Left kidney (tissue), 2 donors: ENCODE measurements around the gene CACNA1B. TPM values are rescaled to one million over a fixed set of nuclear protein-coding genes. Genes with fewer than 3 reads are reported as not detected.
"Not testable (repeated sequence)": the region's sequence is repeated elsewhere in the genome, so short reads cannot be mapped to it uniquely, and the experiment has no call there.

Experiments
- DNase-seq: peaks from one replicate; pipeline ENCODE4 v3.0.0-alpha.2; 2013
- polyA plus RNA-seq: library from polyadenylated mRNA; unstranded; fragments of 120-200 nt; gene quantifications from one replicate; pipeline ENCODE4 v1.2.1, GENCODE V29; 2013; ENCODE audit not compliant: insufficient read length

Gene CACNA1B
- polyA plus RNA-seq, 1 donor = 0.52 TPM

DNA sequence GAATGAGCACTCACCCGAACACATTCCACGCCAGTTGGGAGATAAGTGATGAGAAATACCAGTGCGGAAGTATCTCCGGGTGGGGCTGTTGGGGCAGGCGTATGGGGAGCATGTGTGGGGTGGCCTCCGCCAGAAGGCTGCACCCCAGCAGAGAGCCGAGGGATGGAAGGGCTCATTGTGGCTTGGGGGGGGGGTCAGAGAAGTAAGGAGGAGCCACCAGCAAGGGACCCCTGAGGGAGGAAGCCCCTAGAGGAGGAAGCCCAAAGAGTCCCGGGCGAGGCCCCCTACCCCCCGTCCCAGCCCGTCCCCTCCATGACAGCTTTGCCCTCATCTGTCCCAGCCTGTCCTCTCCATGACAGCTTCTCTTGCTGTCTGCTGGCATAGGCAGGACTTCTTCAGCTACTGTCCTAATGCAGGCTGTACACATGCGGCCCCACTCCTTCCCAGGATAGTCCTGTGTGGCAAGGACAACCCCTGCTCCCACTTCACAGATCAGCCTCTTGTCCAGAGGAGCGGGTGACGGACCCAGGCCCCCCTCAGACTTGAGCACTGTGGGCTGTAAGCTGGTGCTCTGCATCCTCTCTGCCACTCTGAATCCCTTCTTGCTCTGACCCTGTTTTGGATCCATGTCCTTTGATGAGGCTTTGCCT, 239.6 kb downstream of the CACNA1B start:
- no peak for DNase-seq

DNA sequence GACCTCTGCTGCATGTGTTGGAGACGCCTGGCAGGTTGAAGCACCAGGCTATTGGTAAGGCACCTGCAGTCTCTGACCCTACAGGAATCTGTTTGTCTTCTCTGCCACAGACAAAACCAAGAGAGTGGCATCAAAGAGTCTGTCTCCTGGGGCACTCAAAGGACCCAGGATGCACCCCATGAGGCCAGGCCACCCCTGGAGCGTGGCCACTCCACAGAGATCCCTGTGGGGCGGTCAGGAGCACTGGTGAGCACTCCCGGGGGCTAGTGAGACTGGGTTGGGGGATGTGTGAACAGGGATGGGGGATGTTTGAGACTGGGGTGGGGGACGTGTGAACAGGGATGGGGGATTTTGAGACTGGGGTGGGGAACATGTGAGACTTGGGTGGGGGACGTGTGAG, 240.3 kb downstream of the CACNA1B start:
- DNase-seq = no peak

DNA sequence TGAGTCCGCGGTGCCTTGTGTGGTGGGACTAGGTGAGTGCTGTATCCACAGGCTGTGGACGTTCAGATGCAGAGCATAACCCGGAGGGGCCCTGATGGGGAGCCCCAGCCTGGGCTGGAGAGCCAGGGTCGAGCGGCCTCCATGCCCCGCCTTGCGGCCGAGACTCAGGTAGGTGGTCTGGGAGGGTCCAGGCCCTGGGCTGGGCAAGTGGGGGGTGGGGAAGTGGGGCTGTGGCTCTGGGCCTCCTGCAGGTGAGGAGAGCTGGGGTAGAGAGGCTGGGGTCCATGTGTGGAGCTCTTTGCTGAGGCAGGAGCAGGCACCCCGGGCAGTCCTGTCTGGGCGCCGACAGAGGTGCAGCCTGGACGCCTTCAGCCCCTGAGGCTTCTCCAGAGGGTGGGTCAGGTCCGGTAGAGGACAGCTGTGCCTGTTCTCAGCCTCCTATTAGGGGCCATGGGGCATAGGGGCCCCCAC, 241.1 kb downstream of the CACNA1B start:
- no peak for DNase-seq

- DNase-seq = no peak
These were observed 241.8 kb downstream of the CACNA1B start for GRCh38 chr9:138119202-138120027.

DNA sequence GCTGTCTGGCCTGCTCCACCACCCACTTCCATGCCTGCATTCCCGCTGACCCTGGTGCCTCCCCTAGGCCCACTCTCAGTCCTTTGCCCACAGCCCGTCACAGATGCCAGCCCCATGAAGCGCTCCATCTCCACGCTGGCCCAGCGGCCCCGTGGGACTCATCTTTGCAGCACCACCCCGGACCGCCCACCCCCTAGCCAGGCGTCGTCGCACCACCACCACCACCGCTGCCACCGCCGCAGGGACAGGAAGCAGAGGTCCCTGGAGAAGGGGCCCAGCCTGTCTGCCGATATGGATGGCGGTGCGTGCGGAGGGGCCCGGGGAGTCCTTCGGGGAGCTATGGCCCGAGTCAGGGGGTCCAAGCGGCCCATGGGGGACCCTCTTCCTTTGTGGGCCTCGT, 242.5 kb downstream of the CACNA1B start:
- no peak for DNase-seq

GRCh38 chr9:138120511-138121437, 243.2 kb downstream of the CACNA1B start:
- DNase-seq = no peak

- DNase-seq = no peak
These were observed 244.0 kb downstream of the CACNA1B start for GRCh38 chr9:138121438-138122050.

DNA sequence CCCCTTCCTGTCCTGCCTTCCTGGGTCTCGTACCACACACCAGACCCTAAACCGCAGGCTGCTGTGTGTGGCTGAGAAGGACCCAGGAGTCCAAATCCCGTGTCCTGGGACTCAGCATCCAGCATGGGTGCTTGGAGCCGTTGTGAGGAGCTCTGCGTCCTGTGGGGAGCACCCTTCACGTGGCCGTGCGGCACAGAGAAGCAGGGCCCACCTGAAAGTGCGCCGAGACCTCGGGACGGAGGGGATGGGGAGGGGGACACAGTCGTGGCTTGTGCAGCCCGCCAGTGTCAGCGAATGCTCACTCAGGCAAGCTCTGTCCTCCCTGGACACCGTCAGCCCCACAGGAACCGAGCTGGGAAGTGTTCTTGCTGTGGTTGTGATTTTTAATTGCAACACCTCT, 244.6 kb downstream of the CACNA1B start:
- DNase-seq = no peak

- DNase-seq = no peak
These were observed 245.1 kb downstream of the CACNA1B start for GRCh38 chr9:138122676-138123075.

GRCh38 chr9:138123086-138123485, 245.5 kb downstream of the CACNA1B start:
- DNase-seq = no peak

DNA sequence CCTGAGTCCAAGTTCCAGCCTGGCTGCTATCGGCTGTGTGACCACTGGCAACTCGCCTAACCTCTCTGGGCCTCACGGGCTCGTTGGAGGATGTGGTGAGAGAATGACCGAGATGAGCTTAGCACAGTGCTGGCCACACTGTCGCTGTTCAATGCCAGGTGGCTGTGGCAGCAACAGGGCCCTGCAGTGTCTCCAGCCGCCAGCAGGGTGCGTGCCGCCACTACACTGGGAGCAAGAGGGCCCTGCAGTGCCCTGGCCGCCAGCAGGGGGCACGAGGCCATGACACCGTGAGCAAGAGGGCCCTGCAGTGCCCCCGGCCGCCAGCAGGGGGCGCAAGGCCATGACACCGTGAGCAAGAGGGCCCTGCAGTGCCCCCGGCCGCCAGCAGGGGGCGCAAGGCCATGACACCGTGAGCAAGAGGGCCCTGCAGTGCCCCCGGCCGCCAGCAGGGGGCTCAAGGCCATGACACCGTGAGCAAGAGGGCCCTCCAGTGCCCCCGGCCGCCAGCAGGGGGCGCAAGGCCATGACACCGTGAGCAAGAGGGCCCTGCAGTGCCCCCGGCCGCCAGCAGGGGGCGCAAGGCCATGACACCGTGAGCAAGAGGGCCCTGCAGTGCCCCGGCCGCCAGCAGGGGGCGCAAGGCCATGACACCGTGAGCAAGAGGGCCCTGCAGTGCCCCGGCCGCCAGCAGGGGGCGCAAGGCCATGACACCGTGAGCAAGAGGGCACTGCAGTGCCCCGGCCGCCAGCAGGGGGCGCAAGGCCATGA, 248.7 kb downstream of the CACNA1B start:
- not testable (repeated sequence) for DNase-seq

GRCh38 chr9:138126858-138127584, 249.4 kb downstream of the CACNA1B start:
- DNase-seq = not testable (repeated sequence)

- not testable (repeated sequence) for DNase-seq
These were observed 250.4 kb downstream of the CACNA1B start for GRCh38 chr9:138128027-138128426.

DNA sequence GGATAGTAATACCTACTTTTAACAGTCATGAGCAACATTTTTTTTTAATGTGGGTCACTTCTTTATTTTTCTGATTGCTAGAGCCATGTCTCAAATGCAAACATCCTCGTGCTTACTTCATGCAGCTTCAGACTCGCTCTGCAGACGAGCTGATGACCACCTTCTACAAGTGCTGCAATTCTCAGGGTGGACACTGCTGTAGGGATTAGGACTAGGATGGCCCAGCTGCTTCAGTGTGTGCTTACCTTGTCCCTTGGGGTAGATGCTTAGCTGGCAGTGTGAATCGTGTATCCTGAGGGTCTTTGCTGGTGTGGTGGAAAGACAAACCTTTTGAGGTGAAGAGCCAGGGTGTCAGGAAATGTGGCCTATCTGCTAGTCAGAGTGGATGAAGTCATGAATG, 251.7 kb downstream of the CACNA1B start:
- DNase-seq = not testable (repeated sequence)

DNA sequence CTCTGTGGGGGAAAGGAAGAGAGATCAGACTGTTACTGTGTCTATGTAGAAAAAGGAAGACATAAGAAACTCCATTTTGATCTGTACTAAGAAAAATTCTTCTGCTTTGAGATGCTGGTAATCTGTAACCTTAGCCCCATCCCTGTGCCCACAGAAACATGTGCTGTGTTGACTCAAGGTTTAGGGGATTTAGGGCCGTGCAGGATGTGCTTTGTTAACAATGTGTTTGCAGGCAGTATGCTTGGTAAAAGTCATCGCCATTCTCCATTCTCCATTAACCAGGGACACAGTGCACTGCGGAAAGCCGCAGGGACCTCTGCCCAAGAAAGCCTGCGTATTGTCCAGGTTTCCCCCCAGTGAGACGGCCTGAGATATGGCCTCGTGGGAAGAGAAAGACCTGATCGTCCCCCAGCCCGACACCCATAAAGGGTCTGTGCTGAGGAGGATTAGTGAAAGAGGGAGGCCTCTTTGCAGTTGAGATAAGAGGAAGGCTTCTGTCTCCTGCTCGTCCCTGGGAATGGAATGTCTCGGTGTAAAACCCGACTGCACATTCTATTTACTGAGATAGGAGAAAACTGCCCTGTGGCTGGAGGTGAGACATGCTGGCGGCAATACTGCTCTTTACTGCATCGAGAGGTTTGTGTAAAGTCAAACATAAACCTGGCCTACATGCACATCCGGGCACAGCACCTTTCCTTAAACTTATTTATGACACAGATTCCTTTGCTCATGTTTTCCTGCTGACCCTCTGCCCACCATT, 255.5 kb downstream of the CACNA1B start:
- not testable (repeated sequence) for DNase-seq

GRCh38 chr9:138134581-138134980, 257.0 kb downstream of the CACNA1B start:
- not testable (repeated sequence) for DNase-seq

GRCh38 chr9:138139096-138139495, 261.5 kb downstream of the CACNA1B start:
- DNase-seq = not testable (repeated sequence)

GRCh38 chr9:138140980-138141379, 263.4 kb downstream of the CACNA1B start:
- DNase-seq = not testable (repeated sequence)

- not testable (repeated sequence) for DNase-seq
These were observed 265.1 kb downstream of the CACNA1B start for GRCh38 chr9:138142528-138143244.
